ENCODE data around the gene SLC5A6. TPM values are rescaled to one million over a fixed set of nuclear protein-coding genes. Genes with fewer than 3 reads are reported as not detected.

The SLC5A6 gene
- total RNA-seq, 1 experiment from 2014 or later = 49.0 TPM

DNA sequence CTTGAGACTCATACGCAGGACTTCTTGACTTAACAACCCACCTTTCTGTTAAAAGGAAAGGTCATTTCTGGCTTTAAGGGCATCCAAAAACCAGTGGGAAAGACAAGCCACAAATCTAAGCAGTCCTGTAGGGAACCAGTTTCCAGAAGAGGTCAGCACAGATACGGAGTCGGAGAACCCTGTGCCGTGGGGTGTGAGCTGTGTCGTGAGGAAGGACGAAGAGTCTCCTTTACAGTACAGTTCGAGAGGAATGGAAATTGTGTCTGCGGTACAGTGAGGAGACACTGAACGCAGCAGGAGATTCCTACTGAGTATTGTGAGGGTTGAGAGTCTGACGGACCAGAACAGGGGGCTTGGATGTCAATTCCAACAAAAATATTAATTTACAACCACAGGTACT lies 33.0 kb upstream of the SLC5A6 start:
- POLR2A ChIA-PET (ENCODE audit: unreplicated experiment) = no interaction called here

DNA sequence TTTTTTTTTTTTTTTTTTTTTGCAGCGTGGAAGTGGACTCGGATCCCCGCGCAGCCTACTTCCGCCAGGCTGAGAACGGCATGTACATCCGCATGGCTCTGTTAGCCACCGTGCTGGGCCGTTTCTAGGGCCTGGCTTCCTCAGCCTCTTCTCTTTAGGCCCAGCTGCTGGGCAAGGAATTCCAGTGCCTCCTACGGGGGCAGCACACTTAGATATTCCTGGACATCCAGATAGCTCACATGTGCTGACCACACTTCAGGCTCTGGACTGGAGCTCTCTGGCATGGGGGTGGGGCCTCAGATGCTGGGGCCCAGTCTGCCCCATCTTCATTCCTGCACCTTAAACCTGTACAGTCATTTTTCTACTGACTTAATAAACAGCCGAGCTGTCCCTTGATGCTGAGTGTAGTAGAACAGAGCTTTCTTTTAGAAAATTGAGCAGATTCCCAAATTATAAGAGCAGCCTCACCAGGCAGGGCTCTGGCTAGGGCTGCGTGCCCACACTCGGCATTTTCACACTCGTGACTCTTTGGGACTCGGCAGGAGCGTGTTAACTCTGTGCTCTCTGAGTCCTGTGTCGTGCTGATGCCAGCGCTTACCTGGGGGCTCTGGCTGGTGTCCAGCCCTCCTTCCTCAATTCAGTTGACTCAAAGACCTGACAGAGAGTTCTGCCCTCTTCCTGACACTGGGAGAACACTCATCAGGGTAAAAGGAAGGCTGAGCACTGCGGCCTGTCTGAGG lies 31.5 kb upstream of the SLC5A6 start:
- TF ChIP-seq CTCF (conservative IDR thresholded peaks at IDR 0.05) = no peak
- no peak for TF ChIP-seq EZH2 (IDR thresholded peaks at IDR 0.05; ENCODE audit: low read depth)
- POLR2A ChIA-PET (ENCODE audit: unreplicated experiment) = no interaction called here
- no TSS peak for BruUV-seq (replicated peaks)
- H2AFZ ChIP-seq = no peak overlapping the region
- CTCF ChIA-PET = no interaction called here
- no peaks in the 10 kb centered on the region for H3K27me3 ChIP-seq (ENCODE audit: insufficient read depth, low read depth)
- no peak overlapping the region for H3K4me2 ChIP-seq
- intact Hi-C loops (cut with micrococcal nuclease; ENCODE audit: unreplicated experiment) = no loop called here
- H3K36me3 ChIP-seq (ENCODE audit: low read depth) = peaks cover 3% of the 10 kb centered on the region; the same call in 1 of the 2 replicates
- no peaks in the 10 kb centered on the region for H3K9me3 ChIP-seq (ENCODE audit: insufficient read depth, low read depth)
- no peaks in the 10 kb centered on the region for H3K9me2 ChIP-seq (ENCODE audit: insufficient read depth)
- no peaks in the 10 kb centered on the region for H3K4me1 ChIP-seq (replicated peaks; ENCODE audit: insufficient read depth)
- no peaks in the 10 kb centered on the region for H3K79me2 ChIP-seq (ENCODE audit: low read depth)
- no peak for DNase-seq
- peaks cover 4% of the 10 kb centered on the region; the same call in 1 of the 2 replicates for H3F3A ChIP-seq (ENCODE audit: insufficient read depth, low read depth)
- H3K4me3 ChIP-seq = no peak overlapping the region
- no peak overlapping the region for H3K27ac ChIP-seq
- no peaks in the 10 kb centered on the region for H4K20me1 ChIP-seq (ENCODE audit: insufficient read depth)

More for the DNA sequence above, 33.0 kb upstream of the SLC5A6 start:
- H3K79me2 ChIP-seq (ENCODE audit: low read depth) = no peaks in the 10 kb centered on the region
- intact Hi-C loops (cut with micrococcal nuclease; ENCODE audit: unreplicated experiment) = no loop called here
- no peak overlapping the region for H3K27ac ChIP-seq
- TF ChIP-seq EZH2 (IDR thresholded peaks at IDR 0.05; ENCODE audit: low read depth) = no peak
- TF ChIP-seq CTCF (conservative IDR thresholded peaks at IDR 0.05) = no peak
- H3K9me3 ChIP-seq (ENCODE audit: insufficient read depth, low read depth) = no peaks in the 10 kb centered on the region
- H3F3A ChIP-seq (ENCODE audit: insufficient read depth, low read depth) = peaks cover 4% of the 10 kb centered on the region; the same call in 1 of the 2 replicates
- CTCF ChIA-PET = interaction anchor here (0.7 kb wide), 1 partner anchor 257 kb away, joined by 3 read pairs; no protein-coding TSS in a partner anchor
- H3K4me3 ChIP-seq = no peak overlapping the region
- no peaks in the 10 kb centered on the region; the same call in 1 of the 2 replicates for H3K27me3 ChIP-seq (ENCODE audit: insufficient read depth, low read depth)
- BruUV-seq (replicated peaks) = no TSS peak
- H3K4me2 ChIP-seq = no peak overlapping the region
- DNase-seq = no peak
- no peaks in the 10 kb centered on the region for H4K20me1 ChIP-seq (ENCODE audit: insufficient read depth)
- H3K9me2 ChIP-seq (ENCODE audit: insufficient read depth) = no peaks in the 10 kb centered on the region
- H3K4me1 ChIP-seq (replicated peaks; ENCODE audit: insufficient read depth) = no peaks in the 10 kb centered on the region
- no peak overlapping the region for H2AFZ ChIP-seq
- H3K36me3 ChIP-seq (ENCODE audit: low read depth) = peaks cover 3% of the 10 kb centered on the region; the same call in 1 of the 2 replicates

- CTCF ChIA-PET = interaction anchor here (0.6 to 0.7 kb wide), 2 partner anchors 61 to 155 kb away, joined by 4 to 26 read pairs; no protein-coding TSS in a partner anchor
- Histone ChIP-seq H3K27me3 (ENCODE audit: insufficient read depth, low read depth) (no peaks in the 10 kb centered on the region), H2AFZ (no peak overlapping the region), H4K20me1 (ENCODE audit: insufficient read depth) (no peaks in the 10 kb centered on the region), H3K4me3 (no peak overlapping the region), H3K27ac (no peak overlapping the region), H3K36me3 (ENCODE audit: low read depth) (peaks cover 3% of the 10 kb centered on the region; the same call in 1 of the 2 replicates), H3K4me2 (no peak overlapping the region), H3K9me3 (ENCODE audit: insufficient read depth, low read depth) (no peaks in the 10 kb centered on the region), H3K79me2 (ENCODE audit: low read depth) (no peaks in the 10 kb centered on the region), H3F3A (ENCODE audit: insufficient read depth, low read depth) (peaks cover 4% of the 10 kb centered on the region; the same call in 1 of the 2 replicates), H3K9me2 (ENCODE audit: insufficient read depth) (no peaks in the 10 kb centered on the region), H3K4me1 (replicated peaks; ENCODE audit: insufficient read depth) (no peaks in the 10 kb centered on the region)
- POLR2A ChIA-PET (ENCODE audit: unreplicated experiment) = no interaction called here
- intact Hi-C loops (cut with micrococcal nuclease; ENCODE audit: unreplicated experiment) = no loop called here
- no peak for TF ChIP-seq EZH2 (IDR thresholded peaks at IDR 0.05; ENCODE audit: low read depth)
- TF ChIP-seq CTCF (conservative IDR thresholded peaks at IDR 0.05) = no peak
- BruUV-seq (replicated peaks) = no TSS peak
- no peak for DNase-seq
Observed at GRCh38 chr2:27242614-27242951, 30.5 kb upstream of the SLC5A6 start.
